Gastrocnemius medialis (tissue), 4 donors: Measurements from ENCODE around the gene STK36. TPM values are rescaled to one million over a fixed set of nuclear protein-coding genes. Genes with fewer than 3 reads are reported as not detected.

ENCODE experiments used
- ATAC-seq, 2 donors: fragments of 150-250 bp; one replicate each; pipeline ENCODE4 v1.9.1; 2016
- DNase-seq, 2 donors: peaks; one replicate each; pipeline ENCODE4 v3.0.0-alpha.2; 2019
- H3K27ac ChIP-seq, 4 donors: fragments of 200-600 bp; sonication (generic); 1 replicate in 1 of 4; 2 replicates in 3 of 4; pipeline ENCODE4 v1.5.1; 2016 to 2018; ENCODE audit warnings: mild to moderate bottlenecking in 2 of 4, moderate library complexity in 1 of 4
- H3K27me3 ChIP-seq, 3 donors: fragments of 200-600 bp; sonication (generic) in 2 of 3; 1 replicate in 1 of 3; 2 replicates in 2 of 3; pipeline versions ENCODE4 v1.5.1 to v1.6.0; 2016 to 2019; ENCODE audit warnings: mild to moderate bottlenecking in 1 of 3, moderate library complexity in 1 of 3
- H3K36me3 ChIP-seq, 2 donors: fragments of 200-600 bp; sonication (generic) in 1 of 2; one replicate each; pipeline ENCODE4 v1.5.1; 2017 to 2018
- H3K4me1 ChIP-seq, 2 donors: fragments of 200-600 bp; sonication (generic) in 1 of 2; one replicate each; pipeline ENCODE4 v1.5.1; 2016 to 2017; ENCODE audit warnings: mild to moderate bottlenecking in 2 of 2
- H3K4me3 ChIP-seq, 4 donors: fragments of 200-600 bp; sonication (generic) in 3 of 4; 1 replicate in 1 of 4; 2 replicates in 3 of 4; pipeline ENCODE4 v1.5.1; 2016 to 2019; ENCODE audit warnings: mild to moderate bottlenecking in 2 of 4
- H3K9me3 ChIP-seq, 3 donors: fragments of 200-600 bp; sonication (generic) in 2 of 3; 1 replicate in 1 of 3; 2 replicates in 2 of 3; pipeline ENCODE4 v1.5.1; 2016 to 2019
- CTCF ChIP-seq, 5 experiments: fragments of 450-650 bp in 3 of 5; fragments of 200-600 bp in 2 of 5; sonication (generic) in 2 of 5; IDR thresholded peaks in 4 of 5; conservative IDR thresholded peaks in 1 of 5; 1 replicate in 4 of 5; 2 replicates in 1 of 5; pipeline ENCODE4 v1.5.1; 2016 to 2019; ENCODE audit warnings: antibody characterized with exemption in 5 of 5, mild to moderate bottlenecking in 3 of 5, moderate library complexity in 3 of 5
- POLR2A ChIP-seq, 2 donors: fragments of 450-650 bp; IDR thresholded peaks; one replicate each; pipeline ENCODE4 v1.6.1; 2017; ENCODE audit warnings: antibody characterized with exemption in 2 of 2, mild to moderate bottlenecking in 2 of 2, moderate library complexity in 2 of 2
- in situ Hi-C, 4 donors: fragments of 200-750 bp; cut with MboI; loops; one replicate each; pipeline versions ENCODE4 v1.15.0 to v1.8.0; 2017; ENCODE audit warnings: low sequenced_read_pairs in 4 of 4
- intact Hi-C: fragments of 100-400 bp; cut with DNase I; formaldehyde crosslinking; loops from one replicate; pipeline ENCODE4 v1.15.1; 2023; ENCODE audit warnings: low total_unique reads
- total RNA-seq, 4 donors: library from RNA; depleted of rRNA; stranded (reverse); fragments of >200 nt; gene quantifications; one replicate each; pipeline versions ENCODE4 v1.1.0 to v1.2.3, GENCODE V29; 2016

The STK36 gene
- total RNA-seq, 4 donors from 2014 or later = 3.0 to 16.3 (median 7.6) TPM

GRCh38 chr2:218701806-218702205 is 29.9 kb downstream of the STK36 start:
- in situ Hi-C loops (no loop called here), intact Hi-C loops (no loop called here)
- no peaks in the 10 kb centered on the region for H3K27me3 ChIP-seq
- H3K4me1 ChIP-seq = no peaks in the 10 kb centered on the region
- H3K4me3 ChIP-seq = no peak overlapping the region
- ATAC-seq (no peak), DNase-seq (no peak)
- no peak overlapping the region for H3K27ac ChIP-seq
- peaks cover 0 to 7% of the 10 kb centered on the region in 2 donors for H3K36me3 ChIP-seq
- H3K9me3 ChIP-seq = no peaks in the 10 kb centered on the region
- no peak for TF ChIP-seq POLR2A (IDR thresholded peaks at IDR 0.05)
- no peak for TF ChIP-seq CTCF (IDR thresholded peaks at IDR 0.05 in 4 of 5, conservative IDR thresholded peaks at IDR 0.05 in 1 of 5)

- intact Hi-C loops = no loop called here
- in situ Hi-C loops = no loop called here
- ATAC-seq = no peak
- DNase-seq = no peak
- H3K9me3 ChIP-seq = no peaks in the 10 kb centered on the region
- TF ChIP-seq POLR2A (IDR thresholded peaks at IDR 0.05) (no peak), CTCF (IDR thresholded peaks at IDR 0.05 in 4 of 5, conservative IDR thresholded peaks at IDR 0.05 in 1 of 5) (no peak)
- H3K4me3 ChIP-seq = no peak overlapping the region
- no peaks in the 10 kb centered on the region for H3K27me3 ChIP-seq
- no peaks in the 10 kb centered on the region for H3K4me1 ChIP-seq
- H3K36me3 ChIP-seq = peaks cover 0 to 7% of the 10 kb centered on the region in 2 donors
- H3K27ac ChIP-seq = no peak overlapping the region
These were observed 31.5 kb downstream of the STK36 start for GRCh38 chr2:218703341-218703740.

GRCh38 chr2:218708086-218708485 is 36.2 kb downstream of the STK36 start:
- Histone ChIP-seq H3K9me3 (no peaks in the 10 kb centered on the region), H3K4me3 (no peak overlapping the region), H3K36me3 (no peaks in the 10 kb centered on the region), H3K27me3 (no peaks in the 10 kb centered on the region), H3K27ac (no peak overlapping the region), H3K4me1 (peaks cover 9% of the 10 kb centered on the region in 2 donors)
- TF ChIP-seq POLR2A (IDR thresholded peaks at IDR 0.05) (no peak), CTCF (IDR thresholded peaks at IDR 0.05 in 4 of 5, conservative IDR thresholded peaks at IDR 0.05 in 1 of 5) (no peak)
- in situ Hi-C loops = no loop called here
- intact Hi-C loops = no loop called here
- ATAC-seq = no peak
- no peak for DNase-seq

- Histone ChIP-seq H3K9me3 (no peaks in the 10 kb centered on the region), H3K36me3 (no peaks in the 10 kb centered on the region), H3K27ac (no peak overlapping the region), H3K4me1 (peaks cover 9% of the 10 kb centered on the region in 2 donors), H3K27me3 (no peaks in the 10 kb centered on the region), H3K4me3 (peak overlapping the region in 2 of 4 donors; percentile 77 to 89)
- in situ Hi-C loops = loop anchor here in 2 of 4 donors (5.0 to 10.0 kb wide), 2 partner anchors 75 to 137 kb away; partner anchors contain the start of gene CYP27A1 (in 1 of the 2)
- DNase-seq = no peak
- TF ChIP-seq POLR2A (IDR thresholded peaks at IDR 0.05) (no peak), CTCF (IDR thresholded peaks at IDR 0.05 in 4 of 5, conservative IDR thresholded peaks at IDR 0.05 in 1 of 5) (no peak)
- intact Hi-C loops = loop anchor here (1.0 to 5.0 kb wide), 5 partner anchors 39 to 450 kb away; partner anchors contain the start of genes BCS1L, CYP27A1, NHEJ1 and ZNF142
- ATAC-seq = no peak
These were observed 38.0 kb downstream of the STK36 start for GRCh38 chr2:218709908-218710307.

GRCh38 chr2:218710334-218710686 is 38.4 kb downstream of the STK36 start:
- intact Hi-C loops (loop anchor here (1.0 to 5.0 kb wide), 5 partner anchors 40 to 450 kb away; partner anchors contain the start of genes BCS1L, CYP27A1, NHEJ1 and ZNF142), in situ Hi-C loops (loop anchor here in 2 of 4 donors (5.0 to 10.0 kb wide), 2 partner anchors 74 to 137 kb away; partner anchors contain the start of gene CYP27A1 (in 1 of the 2))
- Histone ChIP-seq H3K4me3 (peak overlapping the region; percentile 70 to 90 (median 83)), H3K36me3 (no peaks in the 10 kb centered on the region), H3K9me3 (no peaks in the 10 kb centered on the region), H3K4me1 (peaks cover 9% of the 10 kb centered on the region in 2 donors), H3K27me3 (no peaks in the 10 kb centered on the region), H3K27ac (peak overlapping the region; percentile 40 to 92 (median 76))
- ATAC-seq = no peak
- no peak for TF ChIP-seq CTCF (IDR thresholded peaks at IDR 0.05 in 4 of 5, conservative IDR thresholded peaks at IDR 0.05 in 1 of 5)
- DNase-seq = no peak
